GM12874 (cell line): ENCODE measurements around the gene KCNC4.

Experiments
- CTCF ChIP-seq: IDR thresholded peaks from 2 replicates; pipeline ENCODE4 v1.5.1; 2011; ENCODE audit warnings: low read depth, mild to moderate bottlenecking, control low read depth, low read length, moderate library complexity; ENCODE audit not compliant: insufficient read depth

The KCNC4 gene

DNA sequence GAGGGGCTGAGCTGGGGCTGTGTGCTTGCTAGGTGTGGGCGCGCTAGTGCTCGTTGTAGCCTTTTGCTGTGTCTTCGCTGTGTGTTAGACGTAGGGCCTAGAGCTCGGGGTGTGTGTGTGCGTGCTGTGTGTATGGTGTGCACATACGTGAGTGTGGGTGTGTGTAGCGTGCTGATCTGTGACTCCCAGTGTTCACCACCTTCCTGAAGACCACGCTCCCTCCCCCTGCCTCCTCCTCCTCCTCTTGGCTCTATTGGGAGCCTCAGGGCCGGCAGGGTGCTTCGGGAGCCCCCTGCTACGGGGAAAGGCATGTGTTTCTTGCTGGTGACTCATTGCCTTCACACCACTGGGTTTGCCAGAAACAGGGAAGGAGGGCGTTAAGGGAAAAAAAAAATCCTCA lies 9.4 kb upstream of the KCNC4 start:
- no peak for TF ChIP-seq CTCF

GRCh38 chr1:110201157-110201825 lies 8.8 kb upstream of the KCNC4 start:
- no peak for TF ChIP-seq CTCF

GRCh38 chr1:110203021-110203661 lies 7.0 kb upstream of the KCNC4 start:
- TF ChIP-seq CTCF = peak; percentile 75

- TF ChIP-seq CTCF = no peak
These were observed 5.0 kb upstream of the KCNC4 start for GRCh38 chr1:110205156-110205555.

DNA sequence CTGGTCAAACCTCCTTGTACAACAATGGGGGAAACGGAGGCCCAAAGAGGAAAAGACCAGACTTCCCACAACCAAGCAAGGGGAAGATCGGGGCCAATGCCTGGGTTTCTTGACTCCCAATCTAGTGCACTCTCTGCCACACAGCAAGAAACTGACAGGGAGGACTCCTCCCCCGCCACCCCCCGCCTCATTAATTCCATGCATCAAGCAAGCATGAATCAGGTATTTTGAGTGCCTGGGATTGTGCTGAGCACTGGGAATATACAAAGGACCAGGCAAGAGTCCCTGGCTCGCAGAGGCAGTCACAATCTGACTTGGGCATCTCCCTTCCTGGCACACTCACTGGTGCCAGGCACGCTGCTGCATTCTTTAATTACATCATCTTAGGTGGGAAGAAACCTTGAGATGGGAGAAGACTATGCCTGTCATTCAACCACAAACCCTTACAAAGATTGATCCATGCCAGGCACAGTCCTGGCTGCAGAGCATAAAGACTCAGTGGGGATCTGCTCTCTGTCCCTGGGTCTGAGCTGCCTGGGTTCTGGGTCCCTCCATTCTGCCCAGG lies 4.4 kb upstream of the KCNC4 start:
- TF ChIP-seq CTCF = no peak

DNA sequence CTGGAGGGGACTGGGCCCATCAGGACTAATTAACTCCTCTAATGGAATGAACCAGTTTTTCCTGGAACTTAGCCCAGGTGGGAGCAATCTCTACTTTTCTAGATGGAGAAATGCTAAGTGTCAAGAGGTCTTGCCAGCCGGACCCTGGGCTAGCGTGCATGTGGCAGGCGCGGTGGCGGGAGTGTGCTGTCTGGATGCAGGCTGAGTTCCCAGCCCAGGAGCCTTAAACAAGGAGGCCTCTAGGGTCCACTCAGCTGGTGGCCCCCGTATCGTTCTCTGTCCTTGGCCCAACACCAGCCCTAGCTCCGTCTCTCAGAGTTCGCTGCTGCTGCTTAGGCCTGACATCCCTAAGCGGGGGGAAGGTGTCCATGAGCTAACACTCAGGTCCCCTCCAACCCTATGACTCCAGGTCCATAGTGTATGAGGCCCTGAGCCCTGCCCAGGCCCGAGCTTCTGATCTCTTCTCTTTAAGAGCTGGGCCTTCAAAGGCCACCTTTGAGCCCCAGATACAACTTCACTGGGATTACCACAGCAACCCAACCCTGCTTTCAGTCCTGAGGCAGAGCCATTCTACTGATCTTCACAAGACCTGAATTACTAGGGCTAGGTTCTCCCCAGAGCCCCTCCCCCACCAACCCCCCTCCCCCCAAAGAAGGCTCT lies 3.7 kb upstream of the KCNC4 start:
- TF ChIP-seq CTCF = no peak

DNA sequence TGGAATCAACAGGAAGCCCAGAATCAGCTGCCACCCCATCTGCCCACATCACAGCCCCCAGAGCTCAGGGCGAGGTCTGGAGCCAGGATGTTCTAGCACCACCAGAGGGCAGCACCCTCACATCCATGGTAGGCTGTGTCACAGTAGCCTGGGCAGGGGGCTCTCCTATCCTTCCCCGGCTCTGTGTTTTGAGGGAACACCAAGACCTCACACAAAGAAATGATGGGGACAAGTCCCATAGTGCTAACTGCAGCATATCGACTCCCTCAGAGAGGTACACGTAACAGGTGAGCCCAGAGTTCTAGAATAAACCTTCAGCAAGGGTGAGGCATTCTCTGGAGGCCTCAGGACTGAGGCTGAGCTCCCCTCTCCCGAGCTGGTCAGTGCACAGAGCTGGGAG lies 2.3 kb upstream of the KCNC4 start:
- peak; percentile 85 for TF ChIP-seq CTCF
